HG03521 (cell line): ENCODE measurements around the gene MUC3A.
"Not testable (repeated sequence)": the region's sequence is repeated elsewhere in the genome, so short reads cannot be mapped to it uniquely, and the experiment has no call there.

Experiments
- ATAC-seq: cut with Tn5 transposase; IDR thresholded peaks from one replicate; pipeline ENCODE4 v1.9.1; 2021; ENCODE audit warnings: mild to moderate bottlenecking, moderate library complexity; ENCODE audit not compliant: unreplicated experiment

Gene MUC3A

GRCh38 chr7:100968650-100969049, 19.3 kb downstream of the MUC3A start:
- no peak for ATAC-seq

GRCh38 chr7:100969066-100969615, 19.8 kb downstream of the MUC3A start, which contains the start of gene MUC12:
TSS of gene MUC12 (plus strand) at chr7:100969565. CDS start at chr7:100969623, 58 bp downstream.
- no peak for ATAC-seq

GRCh38 chr7:100971111-100972001, 22.0 kb downstream of the MUC3A start:
- ATAC-seq = no peak

GRCh38 chr7:100972002-100972347, 22.6 kb downstream of the MUC3A start:
- ATAC-seq = no peak

GRCh38 chr7:100974021-100974420, 24.7 kb downstream of the MUC3A start:
- ATAC-seq = no peak

- ATAC-seq = no peak
These were observed 26.1 kb downstream of the MUC3A start for GRCh38 chr7:100975371-100975821.

- ATAC-seq = no peak
These were observed 29.0 kb downstream of the MUC3A start for GRCh38 chr7:100978300-100978699.

GRCh38 chr7:100983451-100984187, 34.3 kb downstream of the MUC3A start:
- ATAC-seq = no peak

GRCh38 chr7:100984241-100984918, 35.0 kb downstream of the MUC3A start:
- not testable (repeated sequence) for ATAC-seq

- not testable (repeated sequence) for ATAC-seq
These were observed 35.9 kb downstream of the MUC3A start for GRCh38 chr7:100985033-100985797.

- no peak for ATAC-seq
These were observed 42.3 kb downstream of the MUC3A start for GRCh38 chr7:100991631-100992030.

- ATAC-seq = not testable (repeated sequence)
These were observed 42.9 kb downstream of the MUC3A start for GRCh38 chr7:100992280-100992679.

GRCh38 chr7:100994671-100995070, 45.3 kb downstream of the MUC3A start:
- not testable (repeated sequence) for ATAC-seq

GRCh38 chr7:100998530-100998929, 49.2 kb downstream of the MUC3A start:
- ATAC-seq = not testable (repeated sequence)

- not testable (repeated sequence) for ATAC-seq
These were observed 50.0 kb downstream of the MUC3A start for GRCh38 chr7:100999334-100999733.

- ATAC-seq = not testable (repeated sequence)
These were observed 50.7 kb downstream of the MUC3A start for GRCh38 chr7:101000025-101000424.

GRCh38 chr7:101002333-101002732, 53.0 kb downstream of the MUC3A start:
- ATAC-seq = not testable (repeated sequence)

- ATAC-seq = not testable (repeated sequence)
These were observed 58.0 kb downstream of the MUC3A start for GRCh38 chr7:101007361-101007760.

GRCh38 chr7:101009629-101010028, 60.3 kb downstream of the MUC3A start:
- ATAC-seq = no peak

GRCh38 chr7:101012931-101013330, 63.6 kb downstream of the MUC3A start:
- no peak for ATAC-seq
